GM21576 (cell line): ENCODE data around the gene RNLS.

Experiments used
- ATAC-seq: cut with Tn5 transposase; IDR thresholded peaks from one replicate; pipeline ENCODE4 v1.9.1; 2021; ENCODE audit warnings: mild to moderate bottlenecking, moderate library complexity; ENCODE audit not compliant: unreplicated experiment

The RNLS gene

DNA sequence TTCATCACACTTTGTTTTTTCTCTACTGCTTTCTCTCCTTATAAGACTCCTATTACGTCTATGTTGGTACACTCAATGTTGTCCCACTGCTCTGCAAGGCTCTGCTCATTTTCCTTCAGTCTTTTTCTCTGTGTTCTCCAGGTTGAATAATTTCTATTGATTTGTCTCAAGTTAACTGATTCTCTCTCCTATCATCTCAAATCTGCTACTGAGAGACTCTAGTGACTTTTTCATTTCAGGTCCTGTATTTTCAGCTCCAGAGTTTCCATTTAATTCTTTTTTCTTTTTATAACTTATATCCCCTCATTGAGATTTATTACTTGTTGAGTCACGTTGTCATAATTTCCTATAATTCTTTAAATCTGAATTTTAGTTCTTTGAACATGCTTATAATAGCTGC is 100.9 kb downstream of the RNLS start:
- no peak for ATAC-seq

DNA sequence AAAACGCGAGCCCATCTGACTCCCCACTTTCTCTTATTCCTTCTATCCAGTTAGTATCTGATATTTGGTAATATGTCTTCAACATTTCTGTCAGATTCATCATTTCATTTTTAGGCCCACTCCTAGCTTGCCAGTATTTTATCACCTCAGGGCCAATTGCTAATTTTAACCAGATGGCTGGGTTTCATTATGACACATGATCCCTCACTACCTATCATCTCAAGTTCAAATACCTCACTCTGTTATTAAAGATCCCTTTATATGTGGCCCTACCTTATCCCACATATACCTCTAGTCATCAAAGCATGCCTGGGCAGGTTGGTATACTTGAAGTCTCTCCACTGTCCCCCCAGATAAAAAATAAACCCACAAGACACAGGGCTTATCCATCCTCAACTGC is 104.9 kb downstream of the RNLS start:
- no peak for ATAC-seq

DNA sequence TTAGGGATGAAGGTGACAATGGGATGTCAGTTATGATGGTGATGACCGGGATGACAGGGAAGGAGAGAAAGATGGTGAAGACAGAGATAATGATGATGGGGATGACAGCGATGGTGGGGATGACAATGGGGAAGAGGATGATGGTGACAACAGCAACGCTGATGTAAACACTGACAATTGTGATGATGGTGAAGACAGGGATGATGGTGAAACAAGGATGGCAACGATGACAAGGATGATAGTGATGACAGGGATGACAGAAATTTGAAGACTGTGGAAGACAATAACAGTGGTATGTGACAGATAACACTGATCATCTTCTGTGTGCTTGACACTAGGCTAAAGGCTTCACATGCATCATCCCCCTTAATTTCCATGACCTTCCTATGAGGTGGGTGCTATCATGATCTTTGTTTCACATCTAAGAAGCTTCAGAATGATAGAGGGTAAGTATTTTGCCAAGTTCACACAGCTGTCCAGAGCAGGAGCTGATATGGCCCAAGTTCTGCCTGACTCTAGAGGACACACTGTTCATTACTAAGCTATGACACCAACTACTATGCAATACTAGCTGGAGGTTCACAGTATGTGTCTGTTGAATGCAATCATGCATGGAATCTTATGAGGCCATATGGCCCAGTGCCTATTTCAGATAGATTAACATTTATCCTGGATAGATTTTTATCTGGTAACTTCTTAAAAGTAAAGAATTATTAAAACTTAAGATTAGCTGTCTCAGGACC is 105.6 kb downstream of the RNLS start:
- no peak for ATAC-seq

DNA sequence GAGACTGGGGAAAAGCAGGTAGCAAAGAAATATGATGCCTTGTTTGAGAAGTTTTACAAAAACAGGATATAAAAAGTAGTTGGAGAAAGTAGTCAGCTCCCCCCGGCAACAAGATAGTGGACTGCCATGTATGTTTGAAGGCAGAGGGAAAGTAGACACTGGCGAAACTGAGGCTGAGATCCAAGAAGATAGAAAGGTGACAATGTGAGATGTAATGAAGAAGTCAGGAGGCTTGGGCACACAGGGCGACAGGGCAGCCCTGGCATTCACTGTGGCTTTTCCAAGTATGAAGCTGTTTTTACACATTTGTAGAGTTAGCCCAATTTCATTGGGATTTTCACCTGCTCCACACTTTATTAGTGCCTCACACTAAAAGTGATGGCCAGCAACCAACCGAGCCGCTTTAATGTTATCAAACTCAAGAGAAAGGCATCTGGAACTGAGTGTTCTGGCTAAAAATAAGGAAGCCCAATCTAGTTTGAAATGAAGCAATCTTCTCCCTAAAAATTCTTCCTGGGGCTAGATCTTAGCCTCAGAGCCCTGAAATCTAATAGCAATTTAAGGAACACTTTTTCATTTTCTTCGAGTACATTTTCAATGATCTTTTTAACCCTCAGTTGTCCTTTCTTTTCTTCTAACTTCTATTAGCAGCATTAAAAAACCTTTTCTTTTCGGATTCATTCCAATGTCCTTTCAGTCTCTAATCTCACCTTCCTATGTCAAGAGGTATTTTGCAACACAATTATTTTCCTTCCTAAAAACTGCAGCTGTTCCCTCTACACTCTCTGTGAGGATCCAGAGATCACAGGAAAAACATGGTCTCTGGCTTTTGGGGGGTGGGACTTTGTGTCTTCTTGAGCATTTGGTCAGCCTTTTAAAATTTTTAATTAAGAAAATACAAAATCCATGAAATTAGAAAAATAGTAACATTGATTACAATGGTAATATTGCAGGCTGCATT is 108.0 kb downstream of the RNLS start:
- ATAC-seq: no peak

DNA sequence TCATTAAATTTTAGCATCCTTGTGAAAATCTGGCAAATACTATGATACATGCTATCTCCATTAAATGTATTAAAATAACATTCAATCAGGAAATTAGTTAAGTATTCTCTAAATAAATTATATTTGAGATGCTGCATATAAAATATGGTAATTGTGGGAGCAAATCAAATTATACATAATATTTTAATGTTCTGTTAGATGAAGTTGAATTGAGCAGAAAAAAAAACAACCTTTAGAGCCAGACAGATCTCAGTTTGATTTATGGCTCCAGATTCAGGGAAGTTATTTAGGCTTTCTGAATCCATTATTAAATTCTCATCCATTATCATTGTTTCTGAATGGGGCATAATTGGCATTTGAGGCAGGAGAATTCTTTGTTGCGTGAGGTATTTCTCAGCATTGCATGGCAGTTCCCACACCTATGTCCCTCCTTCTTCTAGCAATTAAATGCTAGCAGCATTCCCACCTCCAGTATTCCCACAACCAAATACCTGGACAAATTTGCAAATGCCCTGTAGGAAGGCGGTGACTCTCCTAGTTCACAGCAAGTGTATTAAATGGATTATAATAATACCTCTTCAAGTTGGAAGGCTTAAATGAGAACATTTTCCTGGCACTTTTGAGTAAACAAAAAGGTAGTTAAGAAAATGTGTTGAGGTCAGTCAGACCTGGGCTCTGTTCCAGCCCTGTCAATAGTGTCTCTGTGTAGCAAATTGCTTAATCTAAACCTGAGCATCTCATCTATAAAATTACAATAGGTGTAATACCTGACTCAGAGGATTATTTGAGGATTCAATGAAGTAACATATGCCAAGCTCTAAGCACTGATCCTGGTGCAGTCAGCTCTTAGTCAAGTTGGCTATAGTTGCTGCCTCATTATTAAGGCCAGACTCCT is 108.9 kb downstream of the RNLS start:
- ATAC-seq: no peak

DNA sequence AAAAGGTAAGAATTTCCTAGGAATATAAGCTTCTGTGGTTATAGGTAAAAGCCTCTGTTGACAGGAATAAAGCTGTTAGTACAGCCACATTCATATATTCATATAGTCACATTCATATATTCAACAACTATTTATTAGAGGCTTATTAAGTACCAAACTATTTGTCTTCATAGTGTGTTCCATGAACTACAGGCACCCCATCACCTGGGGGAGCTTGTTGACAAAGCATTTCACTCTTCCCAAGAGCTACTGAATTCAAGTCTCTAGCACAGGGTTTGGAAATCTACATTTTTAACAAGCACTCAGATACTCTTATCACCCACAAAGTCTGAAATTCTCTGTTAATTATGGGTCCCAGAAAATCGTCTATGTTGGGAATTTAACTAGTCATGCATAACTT is 110.6 kb downstream of the RNLS start:
- no peak for ATAC-seq

DNA sequence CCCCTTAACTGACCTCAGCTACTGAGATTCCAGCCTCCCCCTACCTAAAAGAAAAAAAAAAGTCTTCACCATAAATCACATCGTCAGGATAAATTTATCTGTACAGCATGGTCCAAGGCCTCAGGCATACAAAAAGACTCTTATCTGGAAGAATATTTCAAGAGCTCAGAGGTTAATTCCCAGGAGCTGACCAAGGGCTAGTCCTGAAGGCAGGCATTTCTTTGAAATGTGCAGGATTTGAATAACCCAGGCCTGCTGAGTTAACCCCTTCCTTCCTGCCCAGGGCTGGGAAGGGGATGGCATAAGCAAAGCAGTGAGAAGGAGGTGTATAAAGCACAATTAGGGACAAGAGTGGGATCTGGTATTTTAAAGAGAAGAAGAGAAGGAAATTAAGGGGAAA is 111.2 kb downstream of the RNLS start:
- ATAC-seq: no peak

DNA sequence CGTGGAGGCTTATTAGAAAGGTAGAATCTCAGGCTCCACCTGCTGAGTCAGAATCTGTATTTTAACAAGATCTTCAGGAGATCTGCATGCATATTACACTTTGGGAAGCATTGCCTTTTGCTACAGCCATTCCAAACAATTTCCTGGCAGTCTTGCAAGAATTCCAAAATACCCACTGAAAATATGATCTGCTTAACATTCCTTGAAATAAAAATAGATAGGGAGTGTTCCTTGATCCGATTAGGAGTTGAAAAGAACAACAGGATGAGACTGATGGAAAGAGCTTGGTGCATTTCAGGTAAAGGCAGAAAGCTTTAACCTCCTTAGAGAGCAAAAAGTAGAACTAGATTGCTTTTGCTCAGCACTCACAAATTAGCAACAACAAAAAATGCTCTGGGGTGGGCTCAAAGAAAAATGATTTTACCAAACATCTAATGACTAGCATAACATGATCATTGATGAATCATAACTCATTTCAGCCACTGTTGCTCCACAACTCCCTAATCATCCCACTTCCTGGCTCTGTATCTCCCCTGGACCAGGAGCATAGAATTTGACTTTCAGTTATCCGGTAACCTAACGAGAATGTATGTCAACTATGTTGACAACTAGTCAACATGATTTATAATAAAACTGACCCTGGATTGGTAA is 115.2 kb downstream of the RNLS start:
- no peak for ATAC-seq

DNA sequence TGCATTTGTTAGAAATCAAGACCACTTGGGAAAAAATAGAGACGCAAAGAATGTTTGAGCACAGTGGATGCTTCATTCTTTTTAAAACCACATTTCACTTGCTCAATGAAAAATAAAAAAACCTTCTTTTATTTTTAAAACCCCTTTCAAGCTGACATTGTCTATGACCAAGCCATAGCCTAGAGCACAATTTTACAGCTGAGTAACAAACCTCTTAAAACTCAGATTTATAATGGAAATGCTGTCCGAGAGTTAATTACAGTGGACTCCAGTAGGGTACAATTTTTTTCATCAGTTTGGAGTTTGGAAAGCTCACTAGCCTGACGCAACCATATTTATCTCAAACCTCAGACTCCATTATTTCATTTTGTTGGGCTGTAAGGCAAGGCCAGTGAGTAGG is 116.3 kb downstream of the RNLS start:
- no peak for ATAC-seq

DNA sequence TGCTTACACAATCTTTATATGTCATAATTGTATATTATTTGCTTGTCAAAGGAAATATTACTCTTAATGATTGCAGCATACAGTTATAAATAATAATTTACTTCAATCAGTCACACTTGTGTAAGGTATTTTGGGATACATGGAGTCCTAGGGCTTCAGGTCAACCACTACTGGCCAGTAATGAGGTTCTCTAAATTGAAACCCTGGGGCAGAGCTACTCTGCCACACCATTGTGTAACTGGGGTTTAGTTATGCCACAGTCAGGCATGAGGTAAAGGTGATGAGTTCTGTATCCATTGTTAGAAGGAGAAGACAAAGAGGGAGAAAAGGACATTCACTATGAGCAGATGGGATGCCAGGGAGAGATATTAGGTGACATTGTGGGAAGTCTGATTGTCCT is 117.4 kb downstream of the RNLS start:
- ATAC-seq: no peak

DNA sequence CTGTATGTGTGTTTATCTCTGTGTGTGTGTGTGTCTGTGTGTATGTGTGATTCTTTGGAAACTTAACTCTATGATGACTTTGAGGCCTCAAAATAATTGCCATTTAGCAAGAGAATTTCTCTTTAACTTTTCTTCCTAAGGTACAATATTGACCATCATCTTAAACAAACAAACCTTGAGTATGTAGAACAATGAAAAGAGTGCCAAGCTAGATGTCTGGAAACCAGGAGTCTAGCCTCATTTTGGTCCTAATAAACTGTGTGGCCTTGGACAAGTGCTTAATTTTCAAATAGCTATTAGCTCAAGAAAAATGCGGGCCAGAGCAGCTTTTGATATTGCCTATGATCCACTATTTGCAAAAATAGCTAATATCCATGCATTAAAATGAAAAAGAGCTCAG is 119.3 kb downstream of the RNLS start:
- no peak for ATAC-seq

DNA sequence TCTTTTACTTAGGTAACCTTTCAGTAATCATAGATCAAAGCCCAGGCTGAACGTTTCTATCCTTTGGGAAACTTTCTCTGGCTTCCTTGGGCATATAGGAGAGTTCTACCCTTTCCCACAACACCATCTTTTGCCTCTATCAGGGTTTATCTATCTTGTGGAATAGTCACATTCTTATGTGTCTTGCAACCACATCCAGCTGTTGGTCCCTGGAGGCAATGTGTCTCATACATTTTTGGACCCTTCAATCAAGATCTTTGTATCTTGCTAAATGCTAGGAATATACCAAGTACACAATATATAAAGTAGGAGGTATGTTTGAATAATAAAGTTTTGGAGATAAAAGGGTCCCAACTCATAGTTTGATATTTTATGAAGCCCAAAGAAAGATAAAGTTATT is 121.7 kb downstream of the RNLS start:
- ATAC-seq: no peak

DNA sequence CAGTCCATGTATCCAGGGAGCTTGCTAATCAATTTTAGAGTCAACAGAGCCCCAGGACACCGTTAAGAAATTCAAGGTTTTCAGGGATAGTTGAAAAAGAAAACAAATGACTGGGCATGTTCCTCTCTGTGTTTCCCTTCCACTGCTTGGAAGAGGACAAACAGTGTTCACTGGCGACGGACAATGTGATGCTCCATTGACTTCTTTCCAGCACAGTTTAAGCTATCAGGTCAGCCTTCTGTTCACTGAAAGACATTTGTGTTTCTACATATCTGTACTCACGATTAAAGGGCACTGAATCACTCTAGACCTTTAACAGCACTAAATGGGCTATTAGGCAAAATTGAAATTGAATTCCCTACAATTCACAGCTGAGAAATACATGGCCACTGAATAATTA is 123.6 kb downstream of the RNLS start:
- no peak for ATAC-seq

DNA sequence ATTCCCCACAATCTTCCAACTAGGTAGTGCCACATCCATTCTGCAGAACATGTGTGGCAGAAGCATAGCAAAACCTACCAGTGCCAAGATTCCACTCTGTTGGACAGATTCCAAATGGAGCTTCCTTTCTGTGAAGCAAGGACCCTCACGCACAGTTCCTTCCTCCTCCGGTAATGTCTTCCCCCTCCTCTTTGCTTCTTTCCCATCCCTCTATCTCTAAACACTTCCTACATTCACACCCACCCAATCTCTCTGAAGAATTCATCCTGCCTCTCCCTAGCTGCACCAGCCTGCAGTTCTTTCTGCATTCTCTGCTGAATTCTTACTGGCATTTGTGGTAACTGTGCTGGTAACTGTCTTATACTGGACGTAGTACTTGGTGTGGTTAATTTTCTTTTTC is 124.9 kb downstream of the RNLS start:
- no peak for ATAC-seq

DNA sequence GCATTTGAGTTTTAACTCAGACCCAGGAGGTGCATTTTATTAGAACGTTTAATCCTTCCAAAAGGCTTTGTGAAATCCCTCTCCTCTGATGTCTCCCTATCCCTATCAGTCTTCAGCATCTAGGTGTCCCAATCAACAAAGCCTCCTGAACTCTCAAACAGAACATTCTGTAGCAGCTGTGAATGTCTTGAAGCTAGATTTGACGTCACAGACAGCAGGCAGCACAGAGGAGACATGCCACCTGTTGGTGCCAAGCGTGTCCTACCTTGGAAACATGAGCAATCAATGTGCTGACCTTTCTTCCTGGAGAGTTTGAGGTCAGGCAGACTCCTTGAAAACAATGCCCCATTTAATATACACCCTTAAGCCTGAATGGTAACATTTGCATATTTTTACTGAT is 125.5 kb downstream of the RNLS start:
- ATAC-seq: no peak

DNA sequence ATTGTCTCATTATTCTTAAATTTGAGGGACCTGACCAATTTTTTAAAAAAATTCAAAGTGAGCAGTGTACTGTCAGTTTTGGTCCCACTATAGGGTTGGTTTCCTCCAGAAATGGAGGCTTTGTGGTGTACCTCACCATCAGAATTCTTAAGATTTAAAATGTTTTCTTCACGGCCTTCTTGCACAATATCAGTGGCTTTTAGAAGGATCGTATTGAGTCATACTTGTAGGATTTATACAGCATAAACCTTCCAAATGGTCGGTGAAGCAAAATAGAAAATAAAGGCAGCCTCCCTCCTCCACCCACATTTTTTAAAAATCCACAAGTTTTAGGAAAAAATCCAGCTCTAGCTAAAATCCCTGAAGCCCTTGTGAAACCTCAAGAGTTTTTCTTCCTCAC is 126.4 kb downstream of the RNLS start:
- no peak for ATAC-seq

DNA sequence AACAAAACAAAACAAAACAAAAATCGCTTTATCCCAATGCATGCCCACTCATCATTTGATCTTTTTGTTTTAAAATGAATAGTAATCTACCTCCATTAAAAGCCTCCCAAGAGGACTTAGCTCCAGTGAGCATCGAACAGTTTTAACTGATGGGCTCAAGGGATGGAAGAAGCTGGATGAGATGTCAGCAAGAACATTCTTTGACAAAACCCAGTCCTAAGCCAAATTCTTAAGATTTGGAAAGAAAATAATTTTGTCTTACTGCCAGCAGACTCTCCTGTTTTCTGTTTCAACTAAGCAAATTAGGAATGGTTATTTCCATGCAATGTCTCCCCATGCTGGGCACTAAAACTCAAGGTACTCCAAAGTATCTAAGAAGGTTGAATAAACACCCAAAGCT is 127.3 kb downstream of the RNLS start:
- no peak for ATAC-seq

DNA sequence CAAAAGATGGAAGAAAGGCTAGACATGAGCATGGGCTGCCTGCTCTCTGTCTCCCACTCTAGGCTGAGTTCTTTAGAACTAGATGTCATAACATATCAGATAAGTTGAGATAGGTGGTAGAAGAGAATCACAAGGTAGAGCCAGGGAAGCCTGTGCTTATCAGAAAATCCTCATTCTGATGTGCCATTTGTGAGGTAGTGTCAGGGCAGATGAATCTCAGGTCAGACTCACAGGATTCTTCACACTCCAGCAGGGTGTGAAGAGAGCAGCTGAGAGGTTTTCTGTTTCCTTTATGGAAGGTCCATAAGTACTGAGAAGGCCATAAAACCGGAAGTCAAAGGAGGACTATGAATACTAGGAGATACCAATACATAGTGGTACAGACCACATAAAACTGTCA is 132.9 kb downstream of the RNLS start:
- ATAC-seq: no peak

DNA sequence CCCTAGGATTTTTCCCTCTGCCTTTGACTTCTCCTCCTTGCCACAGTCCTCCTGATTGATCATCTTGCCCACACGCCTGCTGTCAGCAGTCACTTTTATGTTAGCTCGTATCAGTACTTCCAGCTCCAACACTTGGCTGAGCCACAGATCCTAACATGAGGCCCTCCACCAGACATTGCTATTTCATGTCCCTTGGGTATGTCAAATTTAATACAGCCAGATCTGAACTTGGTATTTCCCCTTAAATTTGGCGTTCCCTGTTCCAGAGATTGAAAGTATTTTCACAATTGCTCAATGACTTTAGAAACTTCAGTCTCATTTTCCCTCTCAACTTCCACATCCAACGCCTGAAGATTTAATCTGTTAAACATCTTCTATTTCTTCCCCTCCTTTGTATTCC is 140.4 kb downstream of the RNLS start:
- ATAC-seq: no peak

DNA sequence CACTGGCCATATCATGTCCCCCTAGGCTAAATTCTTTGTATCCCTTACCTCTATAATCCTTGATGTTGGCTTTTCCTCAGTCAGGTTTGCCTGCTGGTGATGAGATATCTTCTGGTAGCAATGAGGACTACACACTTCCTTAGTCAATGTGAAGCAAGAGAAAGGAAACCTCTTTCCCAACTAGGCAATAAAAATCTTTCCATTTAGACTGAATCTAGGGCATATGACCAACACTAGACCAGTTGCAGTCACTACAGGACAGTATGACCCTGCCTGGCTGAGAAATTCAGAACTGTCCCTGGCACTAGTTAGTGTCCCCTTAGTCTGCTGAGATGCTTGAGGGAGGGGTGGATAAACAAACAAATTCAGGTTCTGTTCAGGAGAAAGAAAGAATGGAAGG is 142.6 kb downstream of the RNLS start:
- no peak for ATAC-seq

DNA sequence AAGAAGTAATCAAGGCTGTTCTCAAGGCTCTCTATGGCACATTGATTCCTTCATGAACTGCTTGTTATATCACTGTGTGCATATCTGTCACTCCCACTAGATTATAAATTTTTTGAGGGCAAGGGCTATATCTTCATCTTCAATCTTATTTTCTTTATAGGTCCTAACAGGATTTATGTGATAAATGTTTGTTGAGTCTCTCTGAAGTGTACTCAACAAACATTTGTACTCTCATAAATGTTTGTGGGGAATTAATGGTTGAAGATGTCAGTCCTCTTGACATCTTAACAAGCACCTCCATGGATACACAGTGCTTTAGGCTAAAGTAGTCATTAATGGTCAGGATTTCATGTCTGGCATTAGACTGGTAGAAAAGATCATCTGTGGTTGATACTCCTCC is 143.2 kb downstream of the RNLS start:
- no peak for ATAC-seq
